NCI-H2081 treated with DMSO at 0.1 percent for 48 hours (cell line): ENCODE measurements around the gene HLA-DOA.

ENCODE experiments used
- DNase-seq: peaks from one replicate; lab custom pipeline; 2025; lab: John Stamatoyannopoulos, UW

Gene HLA-DOA

DNA sequence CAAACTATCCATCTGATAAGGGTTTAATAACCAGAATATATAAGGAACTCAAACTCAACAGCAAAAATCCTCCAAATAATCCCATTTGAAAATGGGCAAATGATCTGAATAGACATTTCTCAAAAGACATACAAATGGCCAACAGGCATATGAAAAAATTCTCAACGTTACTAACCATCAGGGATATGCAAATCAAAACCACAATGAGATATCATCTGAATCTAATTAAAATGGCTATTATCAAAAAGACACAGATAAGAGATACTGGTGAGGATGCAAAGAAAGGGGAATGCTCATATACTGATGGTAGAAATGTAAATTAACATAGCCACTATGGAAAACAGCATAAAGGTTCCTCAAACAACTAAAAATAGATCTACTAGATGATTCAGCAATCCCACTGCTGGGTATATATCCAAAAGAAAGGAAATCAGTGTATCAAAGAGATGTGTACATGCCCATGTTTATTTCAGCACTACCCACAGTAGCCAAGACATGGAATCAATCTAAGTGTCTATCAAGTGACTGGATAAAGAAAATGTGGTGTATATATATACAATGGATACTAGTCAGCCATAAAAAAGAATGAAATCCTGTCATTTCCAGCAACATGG lies 47.1 kb downstream of the HLA-DOA start:
- DNase-seq: no peak

DNA sequence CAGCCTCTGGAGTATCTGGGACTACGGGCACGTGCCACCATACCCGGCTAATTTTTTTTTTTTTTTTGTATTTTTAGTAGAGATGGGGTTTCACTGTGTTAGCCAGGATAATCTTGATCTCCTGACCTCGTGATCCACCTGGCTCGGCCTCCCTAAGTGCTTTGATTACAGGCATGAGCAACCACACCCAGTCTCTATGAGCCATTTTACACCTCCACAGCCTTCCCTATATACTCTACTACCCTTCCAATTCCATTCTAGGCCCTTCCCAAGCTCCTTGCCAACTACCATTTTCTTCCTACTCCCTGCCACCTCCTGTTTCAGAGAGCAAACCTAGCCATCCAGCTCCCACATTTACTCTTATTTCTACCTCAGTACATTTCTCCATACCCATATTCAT lies 48.8 kb downstream of the HLA-DOA start:
- DNase-seq: no peak

DNA sequence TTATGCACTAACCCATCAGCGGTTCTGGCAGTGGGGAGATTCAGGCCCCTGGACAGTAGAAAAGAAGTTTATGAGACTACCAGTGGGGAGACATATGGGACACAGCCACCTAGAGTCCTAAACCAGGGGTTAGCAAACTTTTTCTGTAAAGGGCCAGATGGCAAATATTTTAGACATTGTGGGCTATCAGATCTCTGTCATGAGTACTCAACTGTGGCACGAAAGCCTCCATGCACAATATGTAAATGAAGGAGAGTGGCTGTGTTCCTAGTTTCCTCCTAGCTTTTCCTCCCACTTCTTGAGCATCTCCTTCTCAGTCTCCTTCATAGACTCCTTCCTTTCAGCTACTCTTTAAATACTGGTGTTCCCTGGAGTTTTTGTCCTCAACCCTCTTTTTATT lies 53.2 kb downstream of the HLA-DOA start:
- no peak for DNase-seq

- no peak for DNase-seq
These were observed 54.2 kb downstream of the HLA-DOA start for GRCh38 chr6:32954986-32955802.

- DNase-seq: no peak
These were observed 55.1 kb downstream of the HLA-DOA start for GRCh38 chr6:32954267-32954666.
